GM21381 (cell line): ENCODE results near the gene NMT1.
"Not testable (repeated sequence)": the region's sequence is repeated elsewhere in the genome, so short reads cannot be mapped to it uniquely, and the experiment has no call there.

Source experiments
- ATAC-seq: cut with Tn5 transposase; IDR thresholded peaks from one replicate; pipeline ENCODE4 v1.9.1; 2021; ENCODE audit warnings: mild to moderate bottlenecking, moderate library complexity; ENCODE audit not compliant: unreplicated experiment

Gene NMT1

DNA sequence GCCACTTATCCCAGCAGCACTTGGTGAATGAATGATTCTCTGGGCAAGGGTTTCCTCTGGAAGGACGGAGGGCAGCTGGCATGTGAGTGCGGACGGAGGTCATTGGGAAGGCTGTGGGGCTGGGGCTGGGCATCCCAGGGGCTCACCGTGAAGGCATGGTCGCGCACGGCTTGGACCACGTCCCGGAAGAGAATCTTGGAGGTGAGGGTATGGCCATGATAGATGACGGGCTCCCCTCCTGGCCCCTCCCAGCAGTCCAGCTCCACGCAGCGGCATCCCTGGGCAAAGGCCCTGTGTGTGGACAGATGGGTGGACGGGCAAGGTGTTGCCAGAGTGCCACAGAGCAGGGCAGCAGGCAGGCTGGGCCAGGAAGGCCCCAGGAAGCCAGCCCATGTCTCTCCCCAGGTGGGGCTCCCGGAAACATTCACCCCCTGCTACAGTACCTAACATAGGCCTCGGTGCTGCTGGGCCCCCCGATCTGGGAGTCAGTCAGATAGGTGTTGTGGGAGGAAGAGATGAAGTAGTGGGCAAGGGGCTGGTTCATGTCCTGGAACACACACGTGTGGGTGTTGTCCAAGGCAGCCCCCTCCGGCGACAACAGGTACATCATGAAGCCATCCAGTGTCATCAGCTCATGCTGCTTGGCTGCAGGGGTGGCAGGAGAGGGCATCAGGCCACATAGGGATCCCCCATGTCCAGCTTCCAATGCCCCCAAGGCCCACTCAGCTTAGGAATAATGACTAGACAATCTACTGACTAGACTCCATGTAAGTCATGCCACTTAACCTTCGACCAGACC, 56.9 kb downstream of the NMT1 start:
- no peak for ATAC-seq

DNA sequence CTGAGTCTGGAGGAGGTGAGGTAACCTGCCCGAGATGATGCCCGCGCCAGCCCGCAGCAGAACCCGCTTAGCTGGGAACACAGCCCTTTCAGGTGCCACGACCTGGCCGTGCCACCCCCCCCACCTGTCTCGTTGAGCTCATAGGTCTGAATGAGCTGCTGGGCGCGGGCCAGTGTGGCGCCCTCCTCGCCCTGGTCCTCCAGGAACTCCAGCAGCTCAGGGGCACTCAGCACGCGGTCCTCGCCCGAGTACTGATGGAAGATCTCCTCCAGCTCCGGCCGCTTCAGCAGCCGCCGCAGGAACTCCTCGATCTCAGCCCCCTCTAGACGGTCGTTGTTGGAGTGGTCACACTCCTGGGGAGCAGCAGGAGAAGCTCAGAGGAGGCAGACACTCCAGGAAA, 57.6 kb downstream of the NMT1 start:
- no peak for ATAC-seq

DNA sequence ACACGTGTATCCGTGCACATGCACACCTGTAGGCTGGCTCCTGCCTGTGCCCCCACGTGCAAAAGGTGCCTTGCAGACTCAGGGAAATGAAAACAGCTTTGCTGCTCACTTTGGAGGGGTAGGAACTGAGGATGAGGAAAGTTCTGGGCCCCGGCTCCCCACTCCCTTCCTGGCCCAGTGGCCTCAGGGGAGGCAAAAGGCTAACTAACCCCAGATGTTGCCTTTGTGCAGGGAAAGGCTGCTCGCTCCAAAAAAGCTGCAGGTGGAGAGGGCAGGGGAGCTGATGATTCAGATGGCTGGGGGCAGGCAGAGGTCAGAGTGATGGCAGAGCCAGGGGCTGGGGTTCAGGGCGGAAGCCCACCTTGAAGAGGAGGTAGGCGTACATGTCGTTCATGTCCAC, 58.8 kb downstream of the NMT1 start:
- ATAC-seq: no peak

DNA sequence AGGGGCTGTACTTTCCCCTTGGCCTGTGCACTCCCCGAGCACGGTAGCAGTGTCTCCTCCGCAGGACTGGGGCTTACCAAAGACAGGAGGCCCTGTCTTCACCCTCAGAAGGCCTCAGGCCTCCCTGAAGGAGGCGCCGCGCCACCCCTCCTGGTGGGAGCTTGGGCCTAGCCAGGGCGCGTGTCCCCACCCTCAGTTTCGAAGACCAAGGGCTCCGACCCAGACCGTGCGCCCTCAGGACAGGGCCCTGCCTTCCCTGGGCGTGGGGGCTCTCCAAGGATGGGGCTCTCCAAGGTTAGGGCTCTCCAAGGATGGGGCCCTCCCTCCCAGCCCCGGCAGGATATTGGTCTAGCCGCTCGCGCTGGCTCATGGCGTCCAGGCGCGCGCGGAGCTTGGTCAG, 59.4 kb downstream of the NMT1 start:
- no peak for ATAC-seq

DNA sequence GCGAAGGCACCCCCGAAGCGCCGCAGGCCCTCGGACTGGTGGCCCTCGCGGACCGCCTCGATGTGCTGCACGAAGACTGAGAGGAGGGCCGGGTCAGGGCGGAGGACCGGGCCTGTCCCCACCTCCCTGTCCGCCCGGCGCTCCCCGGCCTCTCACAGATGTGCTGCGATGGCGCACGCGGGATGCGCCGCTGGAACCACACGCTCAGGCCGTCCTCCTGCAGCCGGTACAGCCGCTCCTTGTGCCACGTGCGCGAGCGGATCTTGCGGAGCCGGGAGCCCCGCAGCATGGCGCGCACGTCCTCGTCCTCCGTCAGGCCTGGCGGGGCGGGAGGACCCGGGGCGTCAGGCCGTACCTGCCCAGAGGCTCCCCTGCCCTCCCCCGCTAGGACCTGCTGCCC, 59.9 kb downstream of the NMT1 start:
- ATAC-seq: no peak

DNA sequence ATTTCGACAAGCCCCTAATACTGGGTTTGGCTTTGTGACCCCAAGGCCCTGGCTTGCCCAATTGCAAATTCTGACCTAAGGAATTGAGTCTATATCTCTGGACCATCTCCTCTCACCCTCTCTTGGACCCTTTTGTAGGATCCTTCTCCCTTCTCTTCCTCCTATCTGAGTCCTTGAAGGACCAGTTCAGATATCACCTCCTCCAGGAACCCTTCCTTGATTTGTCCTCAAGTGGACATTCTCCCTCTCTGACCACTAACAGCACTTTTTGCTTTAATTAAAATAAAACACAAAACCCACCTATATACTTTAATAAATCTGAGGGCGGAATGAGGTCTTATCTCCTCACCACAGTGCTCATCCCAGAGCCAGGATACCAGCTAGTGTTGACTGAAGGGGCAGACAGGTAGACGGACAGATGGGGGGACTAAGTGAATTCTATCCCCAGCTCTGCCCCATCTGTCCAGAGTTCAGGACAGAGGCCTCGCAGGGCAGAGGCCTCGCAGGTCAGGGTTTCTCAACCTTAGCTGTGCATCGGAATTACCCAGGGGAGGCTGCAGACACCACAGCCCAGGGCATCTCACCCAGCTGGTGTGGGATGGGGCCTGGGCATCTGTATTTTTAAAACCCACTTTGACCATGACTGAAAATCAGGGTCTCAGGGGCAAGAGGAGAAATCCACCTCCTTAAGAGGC, 62.1 kb downstream of the NMT1 start:
- ATAC-seq: no peak

DNA sequence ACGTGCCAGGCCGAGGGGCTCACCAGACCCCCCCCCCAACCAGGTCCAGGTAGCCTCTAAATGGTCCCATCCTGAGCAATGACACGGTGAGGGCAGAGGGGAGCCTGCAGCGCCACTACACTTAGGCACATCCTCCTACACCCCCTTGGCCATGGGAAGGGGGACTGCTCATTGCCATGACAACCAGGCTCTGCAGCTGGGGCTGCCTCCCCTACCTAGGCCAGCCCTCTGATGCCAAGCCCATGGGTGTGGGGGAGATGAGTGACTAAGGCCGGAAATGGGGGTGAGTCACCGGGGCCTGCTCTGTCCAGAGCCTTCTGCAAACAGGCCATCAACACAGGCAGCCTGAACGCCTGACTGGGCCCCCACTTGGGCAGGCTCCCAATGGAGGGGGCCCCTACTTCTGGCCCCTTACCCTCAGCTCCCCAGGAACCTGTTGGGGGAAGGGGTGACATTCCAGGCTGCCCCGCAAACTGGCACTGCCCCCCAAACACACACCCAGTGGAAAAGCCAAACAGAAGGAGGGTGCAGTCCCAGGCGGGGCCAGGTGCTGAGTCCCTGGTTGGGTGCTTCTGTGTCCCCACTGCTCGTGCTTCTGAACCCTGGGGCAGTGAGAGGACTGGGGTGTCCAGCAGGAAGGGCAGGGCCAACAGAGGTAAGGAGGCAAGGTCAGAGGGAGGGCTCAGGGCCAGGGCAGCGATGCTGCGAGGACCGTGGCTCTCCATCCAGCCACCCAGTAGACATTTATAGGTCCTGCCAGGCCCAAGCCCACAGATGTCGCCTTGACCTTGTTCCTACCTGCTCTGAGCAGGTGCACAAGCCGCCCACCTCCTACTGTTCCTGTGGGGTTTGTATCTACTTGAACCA, 63.0 kb downstream of the NMT1 start:
- ATAC-seq: no peak

DNA sequence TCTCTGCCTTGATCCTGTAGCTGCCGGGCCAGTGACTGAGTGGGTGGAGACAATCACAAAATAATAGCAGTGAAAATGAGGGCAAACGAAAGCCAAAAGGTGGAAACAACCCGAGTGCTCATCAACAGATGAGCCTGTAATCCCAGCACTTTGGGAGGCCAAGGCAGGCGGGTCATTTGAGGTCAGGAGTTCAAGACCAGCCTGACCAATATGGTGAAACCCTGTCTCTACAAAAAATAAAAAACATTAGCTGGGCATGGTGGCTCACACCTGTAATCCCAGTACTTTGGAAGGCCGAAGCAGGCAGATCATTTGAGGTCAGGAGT, 63.6 kb downstream of the NMT1 start:
- not testable (repeated sequence) for ATAC-seq

DNA sequence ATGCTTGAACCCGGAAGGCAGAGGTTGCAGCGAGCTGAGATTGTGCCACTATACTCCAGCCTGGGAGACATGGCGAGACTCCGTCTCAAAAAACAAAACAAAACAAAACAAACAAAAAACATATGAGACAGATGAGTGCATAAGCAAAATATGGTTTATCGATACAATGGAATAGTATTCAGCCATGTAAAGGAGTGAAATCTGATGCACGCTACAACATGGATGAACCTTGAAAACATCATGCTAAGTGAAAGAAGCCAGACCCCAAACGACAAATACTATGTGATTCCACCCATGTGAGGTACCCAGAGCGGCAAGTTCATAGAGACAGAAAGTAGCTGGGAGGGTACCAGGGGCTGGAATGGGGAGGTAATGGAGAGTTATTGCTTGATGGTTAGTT, 64.4 kb downstream of the NMT1 start:
- no peak for ATAC-seq

DNA sequence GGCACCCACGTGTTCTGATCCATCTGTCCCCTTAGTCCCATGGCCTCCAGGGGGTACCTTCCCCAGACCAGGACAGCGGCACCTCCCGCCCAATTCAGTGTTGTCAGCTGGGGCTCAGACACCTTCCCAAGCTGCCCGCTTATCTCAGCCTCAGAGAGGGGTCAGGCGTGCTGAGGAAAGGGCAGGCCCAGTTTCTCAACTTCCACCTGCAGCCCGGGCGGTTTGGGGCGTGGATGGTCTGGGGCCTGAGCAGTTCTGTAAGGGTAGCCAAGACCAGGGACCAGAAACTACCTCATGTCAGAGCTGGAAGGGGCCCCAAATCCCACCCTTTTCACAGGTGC, 66.1 kb downstream of the NMT1 start:
- no peak for ATAC-seq

DNA sequence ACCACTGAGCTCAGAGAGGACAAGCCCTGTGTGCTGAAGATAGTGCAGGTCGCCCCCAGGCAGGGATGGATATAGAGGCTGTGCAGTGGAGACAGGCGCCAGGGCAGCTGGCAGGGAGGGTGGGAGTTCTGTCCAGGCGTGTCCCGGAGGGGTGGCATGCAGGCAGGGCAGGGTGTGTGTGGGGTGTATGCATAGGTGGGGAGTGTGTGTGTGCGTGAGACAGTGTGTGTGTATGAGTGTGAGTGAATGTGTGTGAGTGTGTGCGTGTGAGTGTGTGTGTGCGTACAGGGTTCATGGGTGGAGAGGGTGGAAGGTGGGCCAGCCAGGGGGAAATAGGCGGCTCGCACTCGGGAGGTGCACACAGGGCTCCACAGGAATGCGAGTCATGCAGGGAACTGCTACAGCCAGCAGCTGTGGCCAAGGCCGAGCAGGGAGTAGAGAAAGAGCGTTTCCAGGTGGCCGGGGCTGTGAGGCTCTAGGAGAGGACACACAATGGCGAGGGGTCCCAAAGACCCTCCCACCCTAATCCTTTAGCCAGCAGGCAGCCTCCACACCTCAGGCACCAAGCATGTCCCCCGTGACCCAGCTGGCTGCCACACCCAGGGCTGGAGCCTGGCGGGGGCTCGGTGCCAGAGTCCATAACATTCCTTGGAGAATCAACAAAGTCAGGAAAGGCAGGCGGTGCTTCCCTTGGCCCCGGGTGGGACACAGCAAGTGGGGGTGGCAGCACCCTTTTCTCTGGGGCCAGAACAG, 66.6 kb downstream of the NMT1 start:
- no peak for ATAC-seq

DNA sequence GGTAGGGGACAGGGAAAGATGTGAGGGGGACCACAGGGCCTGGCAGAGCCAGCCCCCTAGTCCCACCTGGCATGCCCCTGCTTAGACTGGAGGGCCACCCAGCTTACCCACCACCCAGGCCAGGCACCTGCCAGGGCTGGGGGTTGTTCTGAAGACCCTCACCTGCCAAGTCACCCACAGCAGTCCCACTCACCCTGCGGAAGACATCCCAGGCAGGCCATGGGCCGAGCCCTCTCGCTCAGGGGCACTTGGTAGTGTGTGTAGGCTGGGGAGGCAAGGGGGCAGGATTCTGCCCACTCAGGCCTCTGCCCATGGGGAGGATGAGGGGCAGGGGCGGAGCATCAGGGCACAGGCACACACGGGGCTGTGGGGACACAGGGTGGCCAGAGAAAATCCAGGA, 67.2 kb downstream of the NMT1 start:
- ATAC-seq: no peak

DNA sequence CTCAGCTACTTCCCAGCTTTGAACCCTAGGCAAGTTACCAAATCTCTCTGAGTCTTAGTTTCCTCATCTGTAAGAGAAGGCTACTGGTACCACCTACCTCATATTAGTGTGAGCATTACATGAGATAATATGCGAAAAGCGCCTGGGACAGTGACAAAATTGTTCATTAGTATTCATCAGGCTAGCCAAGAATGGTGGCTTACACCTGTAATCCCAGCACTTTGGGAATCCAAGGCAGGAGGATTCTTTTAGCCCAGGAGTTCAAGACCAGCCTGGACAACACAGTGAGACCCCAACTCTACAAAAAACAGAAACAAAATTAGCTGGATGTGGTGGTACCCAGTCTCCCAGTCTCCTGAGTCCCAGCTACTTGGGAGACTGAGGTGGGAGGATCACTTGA, 67.9 kb downstream of the NMT1 start:
- ATAC-seq: no peak

DNA sequence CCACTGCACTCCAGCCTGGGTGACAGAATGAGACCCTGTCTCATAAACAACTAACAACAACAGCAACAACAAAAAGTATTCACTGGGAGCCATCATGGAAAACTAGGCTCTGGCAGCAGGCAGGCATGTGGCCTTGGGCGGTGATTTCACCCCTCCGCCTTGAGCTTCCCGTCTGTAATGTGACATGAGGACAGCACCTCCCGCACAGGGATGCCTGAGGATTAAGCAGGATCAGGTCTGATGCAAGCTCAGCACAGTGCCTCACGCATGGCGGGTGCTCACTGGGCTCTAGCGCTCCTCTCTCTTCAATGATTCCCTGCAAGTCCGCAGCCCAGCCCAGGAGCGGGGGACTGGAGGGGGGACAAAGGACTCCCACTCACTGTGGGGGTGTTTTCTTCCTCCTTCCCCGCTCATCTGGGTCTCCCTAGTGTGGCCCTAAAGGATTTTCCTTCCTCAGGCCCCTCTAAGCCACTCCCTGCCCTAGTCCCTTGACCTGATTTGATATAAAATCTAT, 68.4 kb downstream of the NMT1 start:
- ATAC-seq: no peak

DNA sequence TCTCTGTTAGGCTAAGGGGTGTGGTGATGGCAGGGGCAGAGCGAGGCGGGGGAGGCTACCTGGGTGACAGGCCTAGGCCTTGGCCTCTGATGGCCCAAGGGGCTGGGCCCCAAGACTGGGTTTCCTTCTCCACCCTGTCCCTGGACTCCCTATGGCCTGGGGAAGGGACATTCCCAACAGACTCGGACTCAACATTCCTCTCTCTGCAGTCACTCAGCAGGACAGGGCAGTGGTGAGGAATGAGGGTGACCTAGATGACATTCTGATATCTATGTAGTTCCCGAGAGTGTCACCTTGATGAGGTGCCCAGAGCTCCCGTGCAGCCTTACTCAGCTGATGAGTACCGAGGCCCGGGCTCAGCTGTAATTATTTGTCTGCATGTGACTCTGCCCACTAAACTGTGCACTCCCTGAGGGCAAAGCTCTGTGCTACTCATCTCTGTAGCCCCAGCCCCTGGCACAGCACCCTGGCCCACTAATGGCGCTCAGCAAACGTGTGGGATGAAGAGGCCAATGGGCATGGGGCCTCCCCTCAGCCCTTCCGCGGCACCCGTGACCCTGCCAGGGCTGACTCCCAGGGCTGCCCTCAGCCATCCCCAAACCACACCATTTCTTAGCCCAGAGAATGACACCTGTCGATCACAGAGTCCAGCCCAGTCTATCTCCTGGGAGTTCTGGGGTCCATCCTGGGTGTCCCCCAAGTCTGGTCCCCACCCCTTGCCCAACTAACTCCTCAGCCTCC, 69.0 kb downstream of the NMT1 start:
- no peak for ATAC-seq

DNA sequence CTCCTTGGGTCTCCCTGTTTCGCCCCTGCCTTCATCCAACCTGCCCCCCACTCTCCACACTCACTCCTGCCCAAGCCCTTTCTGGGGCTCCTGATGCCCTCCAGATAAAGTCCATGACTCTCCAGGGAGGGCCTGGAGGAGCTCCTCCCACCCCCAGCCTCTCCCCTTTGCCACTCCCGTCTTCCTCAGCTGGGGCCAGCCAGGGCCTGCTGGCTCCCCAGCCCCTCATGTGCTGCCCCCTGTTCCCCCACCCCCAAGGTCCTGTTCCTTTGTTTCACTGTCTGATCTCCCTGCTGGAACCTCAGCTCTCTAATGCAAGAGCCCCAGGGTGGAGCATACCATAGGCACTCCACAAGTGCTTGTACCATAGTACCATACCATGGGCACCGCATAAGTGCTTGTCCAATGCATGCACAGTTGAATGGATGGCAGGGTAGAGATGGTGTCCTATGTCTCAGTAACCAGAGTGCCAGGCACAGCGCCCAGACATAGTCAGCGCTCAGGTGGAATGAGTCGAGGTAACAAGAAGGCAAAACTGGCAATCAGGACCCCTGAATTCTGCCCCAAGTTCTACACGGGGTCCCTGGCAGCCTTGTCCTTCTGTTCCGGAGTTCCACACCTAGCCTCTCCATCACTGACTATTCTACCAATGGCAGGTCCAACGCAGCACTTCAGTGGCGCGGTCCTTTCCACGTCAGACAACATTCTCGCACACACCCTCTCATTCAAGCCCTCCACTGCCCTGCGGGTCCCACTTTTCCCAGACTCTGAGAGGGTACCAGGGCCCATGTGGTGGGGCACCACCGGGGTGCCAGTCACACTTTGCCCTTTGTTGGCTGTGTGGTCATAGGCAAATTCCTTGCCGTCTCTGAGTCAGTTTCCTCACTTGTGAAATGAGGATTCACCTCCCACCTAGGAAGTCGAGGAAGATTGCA, 69.8 kb downstream of the NMT1 start:
- no peak for ATAC-seq

DNA sequence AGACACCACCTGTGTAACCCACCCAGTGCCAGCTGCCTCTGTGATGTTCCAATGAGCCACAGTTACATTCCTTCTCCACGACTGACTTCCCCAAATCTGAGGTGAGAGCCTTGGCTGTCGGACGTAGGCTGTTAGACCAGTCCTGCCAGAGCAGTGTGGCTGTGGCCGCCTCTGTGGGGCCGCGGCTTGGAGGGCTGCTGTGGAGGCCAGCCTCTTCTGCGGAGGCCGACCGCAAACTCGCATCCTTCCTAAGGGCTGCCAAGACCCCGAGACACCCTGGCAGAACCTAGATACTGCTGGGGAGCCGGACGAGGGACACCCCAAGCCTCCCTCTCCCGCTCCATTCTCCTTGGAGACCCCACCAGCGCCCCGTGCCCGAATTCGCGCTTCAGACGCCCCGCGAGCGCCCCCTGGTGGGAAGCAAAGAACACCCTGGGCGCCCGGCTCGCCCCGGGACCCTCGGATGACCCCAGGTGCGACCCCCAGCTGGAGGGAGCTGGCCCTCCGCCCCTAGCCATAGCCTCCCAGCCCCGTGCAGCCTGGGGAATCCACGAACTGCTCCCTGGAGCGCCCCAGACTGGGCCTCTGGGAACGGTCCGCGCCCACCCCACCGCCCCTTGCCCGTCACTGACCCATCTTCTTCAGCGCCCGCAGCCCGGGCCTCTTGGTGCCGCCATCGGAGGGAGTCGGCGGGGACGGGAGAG, 70.7 kb downstream of the NMT1 start:
- ATAC-seq: no peak

DNA sequence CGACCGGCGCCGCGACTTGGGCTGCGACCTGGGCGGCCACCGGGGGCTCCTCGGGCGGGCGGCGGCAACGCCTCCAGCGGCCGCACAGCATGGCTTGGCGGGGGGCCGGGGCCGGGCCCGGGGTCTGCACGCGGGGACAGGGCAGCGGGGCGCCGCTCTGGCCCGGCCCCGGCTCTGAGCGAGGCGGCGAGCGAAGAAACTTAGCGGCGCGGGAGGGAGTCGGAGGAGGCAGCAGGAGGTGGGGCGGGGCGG, 71.1 kb downstream of the NMT1 start, which contains the start of gene PLCD3:
Gene PLCD3, minus strand, starts transcription at position 196 of the 252 bp plus-strand sequence. Its CDS starts 105 bp downstream, at position 91.
- ATAC-seq: no peak
